ENCODE results near the gene CMC4. TPM values are rescaled to one million over a fixed set of nuclear protein-coding genes. Genes with fewer than 3 reads are reported as not detected.

CMC4 gene
- total RNA-seq, 1 experiment from 2014 or later: 0.59 TPM

DNA sequence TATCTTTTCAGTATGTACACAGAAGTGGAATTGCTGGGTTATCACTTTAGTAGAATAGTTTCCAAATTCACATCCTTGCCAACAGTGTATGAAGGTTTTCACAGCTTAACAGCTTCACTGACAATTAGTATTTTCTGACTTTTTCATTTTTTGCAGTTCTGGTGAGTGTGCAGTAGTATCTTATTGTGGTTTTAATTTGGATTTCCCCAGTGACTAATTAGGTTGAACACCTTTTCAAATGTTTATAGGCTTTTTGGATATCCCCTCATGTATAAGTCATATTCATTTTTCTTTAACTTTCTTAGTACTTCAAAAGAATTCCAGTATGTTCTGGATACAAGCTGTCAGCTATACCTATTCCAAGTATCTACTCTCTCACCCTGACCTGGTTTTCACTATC is 37.5 kb upstream of the CMC4 start:
- TF ChIP-seq, protein P1, sequence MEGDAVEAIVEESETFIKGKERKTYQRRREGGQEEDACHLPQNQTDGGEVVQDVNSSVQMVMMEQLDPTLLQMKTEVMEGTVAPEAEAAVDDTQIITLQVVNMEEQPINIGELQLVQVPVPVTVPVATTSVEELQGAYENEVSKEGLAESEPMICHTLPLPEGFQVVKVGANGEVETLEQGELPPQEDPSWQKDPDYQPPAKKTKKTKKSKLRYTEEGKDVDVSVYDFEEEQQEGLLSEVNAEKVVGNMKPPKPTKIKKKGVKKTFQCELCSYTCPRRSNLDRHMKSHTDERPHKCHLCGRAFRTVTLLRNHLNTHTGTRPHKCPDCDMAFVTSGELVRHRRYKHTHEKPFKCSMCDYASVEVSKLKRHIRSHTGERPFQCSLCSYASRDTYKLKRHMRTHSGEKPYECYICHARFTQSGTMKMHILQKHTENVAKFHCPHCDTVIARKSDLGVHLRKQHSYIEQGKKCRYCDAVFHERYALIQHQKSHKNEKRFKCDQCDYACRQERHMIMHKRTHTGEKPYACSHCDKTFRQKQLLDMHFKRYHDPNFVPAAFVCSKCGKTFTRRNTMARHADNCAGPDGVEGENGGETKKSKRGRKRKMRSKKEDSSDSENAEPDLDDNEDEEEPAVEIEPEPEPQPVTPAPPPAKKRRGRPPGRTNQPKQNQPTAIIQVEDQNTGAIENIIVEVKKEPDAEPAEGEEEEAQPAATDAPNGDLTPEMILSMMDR (IDR thresholded peaks at IDR 0.05; ENCODE audit: unreplicated experiment): no peak
- CTCF ChIA-PET: no interaction called here
- no peaks in the 10 kb centered on the region for H3K27me3 Mint-ChIP-seq (ENCODE audit: unreplicated experiment)
- intact Hi-C loops (cut with micrococcal nuclease; ENCODE audit: unreplicated experiment): no loop called here
- DNase-seq: no peak
- H3K4me3 Mint-ChIP-seq (ENCODE audit: low read depth, unreplicated experiment): no peak overlapping the region
- no TSS peak for BruUV-seq (replicated peaks)
- peaks cover 7% of the 10 kb centered on the region for H3K36me3 Mint-ChIP-seq (ENCODE audit: insufficient read depth, unreplicated experiment)
- H3K27ac Mint-ChIP-seq (ENCODE audit: unreplicated experiment): no peak overlapping the region
- peaks cover 7% of the 10 kb centered on the region for H3K4me1 Mint-ChIP-seq (ENCODE audit: low read depth, unreplicated experiment)
- H3K9me3 Mint-ChIP-seq (ENCODE audit: low read depth, unreplicated experiment): peaks cover 4% of the 10 kb centered on the region

DNA sequence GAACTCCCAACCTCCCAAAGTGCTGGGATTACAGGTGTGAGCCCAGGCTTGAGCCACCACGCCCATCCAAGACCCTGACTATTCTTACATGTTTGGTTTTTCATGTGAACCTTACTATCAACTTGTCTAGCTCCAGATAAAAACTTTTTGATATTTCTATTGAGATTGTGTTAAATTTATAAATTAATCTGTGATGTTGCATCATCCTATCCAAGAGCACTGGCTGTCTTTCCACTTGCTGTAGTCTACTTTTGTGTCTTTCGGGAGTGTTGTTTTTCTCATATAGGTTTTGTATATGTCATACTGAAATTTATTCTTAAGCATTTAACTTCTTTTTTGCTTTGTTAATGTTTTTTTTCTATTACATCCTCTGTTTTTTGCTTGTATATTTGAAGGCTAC is 35.0 kb upstream of the CMC4 start:
- CTCF ChIA-PET: no interaction called here
- TF ChIP-seq, protein P1 (IDR thresholded peaks at IDR 0.05; ENCODE audit: unreplicated experiment): no peak
- DNase-seq: no peak
- H3K36me3 Mint-ChIP-seq (ENCODE audit: insufficient read depth, unreplicated experiment): peaks cover 2% of the 10 kb centered on the region
- H3K27me3 Mint-ChIP-seq (ENCODE audit: unreplicated experiment): no peaks in the 10 kb centered on the region
- H3K27ac Mint-ChIP-seq (ENCODE audit: unreplicated experiment): no peak overlapping the region
- H3K9me3 Mint-ChIP-seq (ENCODE audit: low read depth, unreplicated experiment): no peaks in the 10 kb centered on the region
- no peaks in the 10 kb centered on the region for H3K4me1 Mint-ChIP-seq (ENCODE audit: low read depth, unreplicated experiment)
- intact Hi-C loops (cut with micrococcal nuclease; ENCODE audit: unreplicated experiment): no loop called here
- no TSS peak for BruUV-seq (replicated peaks)
- no peak overlapping the region for H3K4me3 Mint-ChIP-seq (ENCODE audit: low read depth, unreplicated experiment)

DNA sequence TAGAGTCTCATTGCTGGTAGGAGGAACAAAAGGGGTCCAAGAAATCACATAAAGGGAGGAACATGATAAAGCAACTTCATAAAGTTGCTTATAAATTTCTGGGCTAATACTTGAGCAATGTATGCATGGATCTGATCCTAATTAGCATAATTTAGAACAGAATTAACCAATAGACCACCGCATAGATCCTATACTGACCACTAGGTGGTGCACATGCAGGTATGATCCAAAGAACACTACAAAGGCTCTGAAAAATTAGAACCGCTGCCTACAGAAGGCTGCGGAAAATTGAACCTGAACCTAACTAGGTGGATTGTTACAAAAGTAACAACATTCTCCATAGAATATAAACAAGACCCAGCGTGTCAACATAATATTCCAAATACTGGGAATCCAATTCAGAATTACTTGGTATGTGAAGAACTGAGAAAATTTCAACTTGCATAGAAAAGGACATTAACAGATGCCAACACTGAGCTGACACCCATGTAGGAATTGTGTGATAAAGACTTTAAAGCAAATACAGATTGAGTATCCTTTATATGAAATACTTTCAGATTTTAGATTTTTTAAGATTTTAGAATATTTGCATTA is 23.6 kb upstream of the CMC4 start:
- BruUV-seq (replicated peaks): no TSS peak
- peak; percentile 13 for DNase-seq
- CTCF ChIA-PET: no interaction called here
- intact Hi-C loops (cut with micrococcal nuclease; ENCODE audit: unreplicated experiment): loop anchor here (2.0 to 10.0 kb wide), 4 partner anchors 43 to 730 kb away; partner anchors contain the start of gene VBP1
- Mint-ChIP-seq H3K9me3 (ENCODE audit: low read depth, unreplicated experiment) (no peaks in the 10 kb centered on the region), H3K27ac (ENCODE audit: unreplicated experiment) (no peak overlapping the region), H3K4me1 (ENCODE audit: low read depth, unreplicated experiment) (no peaks in the 10 kb centered on the region), H3K27me3 (ENCODE audit: unreplicated experiment) (no peaks in the 10 kb centered on the region), H3K36me3 (ENCODE audit: insufficient read depth, unreplicated experiment) (peaks cover 3% of the 10 kb centered on the region), H3K4me3 (ENCODE audit: low read depth, unreplicated experiment) (no peak overlapping the region)
- TF ChIP-seq, protein P1 (IDR thresholded peaks at IDR 0.05; ENCODE audit: unreplicated experiment): peak; percentile 51

DNA sequence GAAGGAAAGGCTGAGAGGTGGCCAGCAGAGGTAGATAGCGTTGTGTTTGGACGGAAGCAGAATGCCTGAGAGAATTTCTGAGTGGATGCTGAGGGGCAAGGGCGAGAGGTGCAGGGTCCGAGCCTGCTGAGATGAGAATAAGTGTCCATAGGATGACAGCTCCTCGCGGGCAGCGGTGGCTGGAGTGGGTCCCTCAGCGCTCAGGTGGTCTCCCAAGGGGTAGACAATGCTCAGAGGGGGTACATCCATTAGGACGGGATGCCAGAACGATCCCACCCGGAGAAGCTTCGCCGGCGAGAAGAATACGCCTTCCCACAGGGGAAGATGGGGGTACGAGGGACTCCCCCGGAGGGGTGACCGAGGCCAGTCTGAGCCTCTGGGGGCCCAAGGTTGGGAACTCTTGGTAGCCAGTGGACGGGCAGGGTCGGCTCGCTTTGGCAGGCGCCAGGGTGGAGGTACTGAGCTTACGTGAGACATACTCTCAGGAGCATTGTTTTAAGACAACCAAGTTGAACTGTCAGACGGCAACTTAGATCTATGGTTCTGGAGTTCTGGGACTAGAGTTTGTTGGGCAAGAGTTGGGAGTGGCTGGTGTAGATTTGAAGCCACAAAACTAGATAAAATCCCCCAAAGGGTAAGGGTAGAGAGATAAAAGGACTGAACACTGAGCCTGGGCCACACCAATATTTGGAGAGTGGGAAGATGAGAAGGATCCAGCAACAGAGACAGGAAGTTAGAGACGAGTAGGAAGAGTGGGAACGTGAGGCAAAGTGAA is 16.2 kb upstream of the CMC4 start:
- CTCF ChIA-PET: interaction anchor here (0.8 kb wide), 1 partner anchor 169 kb away, joined by 5 read pairs; no protein-coding TSS in a partner anchor
- peaks cover 11% of the 10 kb centered on the region for H3K36me3 Mint-ChIP-seq (ENCODE audit: insufficient read depth, unreplicated experiment)
- intact Hi-C loops (cut with micrococcal nuclease; ENCODE audit: unreplicated experiment): no loop called here
- no peaks in the 10 kb centered on the region for H3K9me3 Mint-ChIP-seq (ENCODE audit: low read depth, unreplicated experiment)
- TF ChIP-seq, protein P1 (IDR thresholded peaks at IDR 0.05; ENCODE audit: unreplicated experiment): no peak
- H3K4me1 Mint-ChIP-seq (ENCODE audit: low read depth, unreplicated experiment): no peaks in the 10 kb centered on the region
- H3K27ac Mint-ChIP-seq (ENCODE audit: unreplicated experiment): no peak overlapping the region
- no peaks in the 10 kb centered on the region for H3K27me3 Mint-ChIP-seq (ENCODE audit: unreplicated experiment)
- DNase-seq: no peak
- BruUV-seq (replicated peaks): no TSS peak
- no peak overlapping the region for H3K4me3 Mint-ChIP-seq (ENCODE audit: low read depth, unreplicated experiment)

All from Calu3 (cell line).